ENCODE results near the gene LRRC3C.

GRCh38 chr17:39974433-39974832, 46.9 kb downstream of the LRRC3C start:
- TF ChIP-seq POLR2AphosphoS5 (IDR thresholded peaks at IDR 0.05; ENCODE audit: low read depth, low read length) (no peak), TAF1 (IDR thresholded peaks at IDR 0.05; ENCODE audit: borderline replicate concordance, insufficient read depth, low read length) (no peak), REST (IDR thresholded peaks at IDR 0.05; ENCODE audit: insufficient read depth in 1 of 2, low read depth in 2 of 2, low read length in 2 of 2) (no peak), SIN3A (IDR thresholded peaks at IDR 0.05; ENCODE audit: borderline replicate concordance, insufficient read depth, low read length) (no peak), FOXP2 (optimal IDR thresholded peaks at IDR 0.05; ENCODE audit: borderline replicate concordance, extremely low read depth, extremely low read length, insufficient read depth) (no peak)

All from PFSK-1 (cell line).